Measurements from ENCODE around the gene S100A2.

DNA sequence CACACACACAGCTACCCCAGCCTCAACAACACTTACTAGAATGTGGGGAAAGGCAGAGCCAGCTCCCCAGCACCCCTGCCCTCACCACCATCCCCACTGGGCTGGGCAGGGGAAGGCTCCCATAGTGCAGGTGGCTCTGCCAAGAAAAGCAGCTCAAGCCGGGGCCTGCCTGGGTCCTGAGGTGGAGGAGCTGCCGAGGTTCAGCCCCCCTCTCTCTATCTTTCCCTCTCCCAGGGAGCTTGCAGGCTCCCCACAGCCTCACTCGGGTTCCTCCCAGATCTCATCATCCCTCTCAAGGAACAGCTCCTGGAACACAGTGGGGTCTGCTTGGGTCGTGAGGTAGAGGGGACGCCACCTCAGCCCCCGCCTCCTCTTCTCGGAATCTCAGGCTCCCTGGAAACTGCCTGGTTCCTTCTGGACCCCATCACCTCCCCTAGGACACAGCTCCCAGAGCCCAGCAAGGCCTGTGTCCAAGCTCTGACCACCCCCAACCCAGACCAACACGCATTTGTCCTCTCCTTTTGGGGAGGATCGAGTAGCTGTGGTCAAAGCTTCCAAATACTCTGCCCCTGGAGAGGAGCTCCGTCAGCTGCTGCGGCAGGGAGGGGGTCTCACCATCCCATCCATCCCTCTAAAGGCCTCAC, 46.6 kb upstream of the S100A2 start:
- TF ChIP-seq SIN3A (conservative IDR thresholded peaks at IDR 0.05 in 1 of 2, IDR thresholded peaks at IDR 0.05 in 1 of 2; ENCODE audit: low read depth in 1 of 2, low read length in 2 of 2) (no peak), CTCF (IDR thresholded peaks at IDR 0.05; ENCODE audit: control extremely low read depth in 1 of 3, insufficient read depth in 1 of 3, low read depth in 1 of 3, low read length in 3 of 3) (no peak), EZH2 (IDR thresholded peaks at IDR 0.05; ENCODE audit: low read depth, low read length, severe bottlenecking) (no peak), RNF2 (IDR thresholded peaks at IDR 0.05; ENCODE audit: borderline replicate concordance, low read depth, low read length, missing control alignments, poor library complexity, severe bottlenecking) (no peak), EP300 (IDR thresholded peaks at IDR 0.05; ENCODE audit: borderline replicate concordance in 1 of 2, low read depth in 2 of 2, low read length in 2 of 2) (no peak), SAP30 (IDR thresholded peaks at IDR 0.05; ENCODE audit: insufficient read depth, insufficient replicate concordance, low read length) (no peak), FOSL1 (IDR thresholded peaks at IDR 0.05; ENCODE audit: insufficient read depth, low read depth, low read length) (no peak), BRCA1 (IDR thresholded peaks at IDR 0.05; ENCODE audit: low read depth, low read length) (no peak), CEBPB (IDR thresholded peaks at IDR 0.05; ENCODE audit: low read depth, low read length) (no peak), YY1 (IDR thresholded peaks at IDR 0.05; ENCODE audit: low read depth, low read length) (no peak), CHD2 (IDR thresholded peaks at IDR 0.05; ENCODE audit: low read length) (no peak), GTF2F1 (IDR thresholded peaks at IDR 0.05; ENCODE audit: borderline replicate concordance, low read depth, low read length) (no peak), NANOG (IDR thresholded peaks at IDR 0.05; ENCODE audit: insufficient read depth, low read depth, low read length, poor library complexity, severe bottlenecking) (no peak), JUN (IDR thresholded peaks at IDR 0.05; ENCODE audit: low read depth, low read length) (no peak)
